ENCODE measurements around the gene STRIT1.

DNA sequence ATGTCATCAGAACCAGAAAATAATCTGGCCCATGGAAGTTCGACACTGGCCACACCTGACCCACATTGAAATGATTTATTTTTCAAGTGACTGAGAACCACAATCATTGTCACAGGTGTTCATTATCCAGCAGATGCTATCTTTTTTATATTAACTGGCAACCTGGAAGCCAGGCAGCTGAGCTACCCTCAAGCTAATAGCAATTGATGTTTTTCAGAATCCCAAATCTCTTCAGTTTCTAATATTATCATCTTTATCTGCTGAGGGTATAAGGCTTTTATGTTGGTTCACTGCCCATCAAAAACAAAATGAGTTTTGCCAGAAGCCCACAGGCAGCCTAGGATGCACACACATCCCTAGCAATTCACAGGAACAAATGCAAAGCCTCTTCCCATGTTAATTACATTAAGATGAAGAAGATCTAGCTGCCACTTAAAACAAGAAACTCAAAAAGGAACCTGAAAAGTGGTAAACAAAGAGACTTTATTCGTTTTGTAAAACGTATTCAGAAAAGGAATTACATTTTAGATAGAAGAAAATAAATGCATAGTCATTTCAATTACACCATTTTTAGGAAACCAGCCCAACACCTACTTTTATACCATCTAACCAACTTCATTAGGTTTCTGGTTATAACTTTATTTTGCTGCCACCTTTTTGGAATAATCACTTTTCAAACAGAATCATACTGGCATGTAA is 40.9 kb upstream of the STRIT1 start:
- TF ChIP-seq FOXK2 (IDR thresholded peaks at IDR 0.05) = no peak
- TF ChIP-seq BHLHE40 (IDR thresholded peaks at IDR 0.05; ENCODE audit: borderline replicate concordance) = no peak
- TF ChIP-seq ELF4 (IDR thresholded peaks at IDR 0.05) = no peak
- no peak for TF ChIP-seq FOXA1 (IDR thresholded peaks at IDR 0.05)
- TF ChIP-seq SP1 (IDR thresholded peaks at IDR 0.05) = no peak
- TF ChIP-seq ZNF384 (IDR thresholded peaks at IDR 0.05) = no peak
- no peak for TF ChIP-seq ARNT (IDR thresholded peaks at IDR 0.05)

All from HEK293T (cell line).